SK-N-MC (cell line): ENCODE measurements around the gene PLA2G1B.

ENCODE experiments used
- EZH2 ChIP-seq: fragments of 200-600 bp; sonication (generic); IDR thresholded peaks from one replicate; pipeline ENCODE4 v1.6.1; 2017; ENCODE audit warnings: antibody characterized with exemption
- FOXP2 ChIP-seq: optimal IDR thresholded peaks from 2 replicates; pipeline ENCODE3; 2011; ENCODE audit warnings: mild to moderate bottlenecking, moderate library complexity; ENCODE audit not compliant: insufficient read depth; ENCODE audit errors: extremely low read length, control extremely low read depth
- POLR2AphosphoS5 ChIP-seq: IDR thresholded peaks from 2 replicates; pipeline ENCODE4 v1.6.1; 2012; ENCODE audit warnings: mild to moderate bottlenecking, low read depth, low read length, borderline replicate concordance

GRCh38 chr12:120339256-120339655 lies 11.7 kb upstream of the PLA2G1B start:
- TF ChIP-seq EZH2: no peak
- no peak for TF ChIP-seq POLR2AphosphoS5
- TF ChIP-seq FOXP2: no peak
